ENCODE data around the gene BUD13. TPM values are rescaled to one million over a fixed set of nuclear protein-coding genes. Genes with fewer than 3 reads are reported as not detected.
A peak's percentile ranks its signal among the peaks of the same experiment; 100 is the strongest.

Gene BUD13
- polyA plus RNA-seq, 2 of the 4 experiments (the other 2 are of a cell fraction): 9.8 to 16.2 TPM

DNA sequence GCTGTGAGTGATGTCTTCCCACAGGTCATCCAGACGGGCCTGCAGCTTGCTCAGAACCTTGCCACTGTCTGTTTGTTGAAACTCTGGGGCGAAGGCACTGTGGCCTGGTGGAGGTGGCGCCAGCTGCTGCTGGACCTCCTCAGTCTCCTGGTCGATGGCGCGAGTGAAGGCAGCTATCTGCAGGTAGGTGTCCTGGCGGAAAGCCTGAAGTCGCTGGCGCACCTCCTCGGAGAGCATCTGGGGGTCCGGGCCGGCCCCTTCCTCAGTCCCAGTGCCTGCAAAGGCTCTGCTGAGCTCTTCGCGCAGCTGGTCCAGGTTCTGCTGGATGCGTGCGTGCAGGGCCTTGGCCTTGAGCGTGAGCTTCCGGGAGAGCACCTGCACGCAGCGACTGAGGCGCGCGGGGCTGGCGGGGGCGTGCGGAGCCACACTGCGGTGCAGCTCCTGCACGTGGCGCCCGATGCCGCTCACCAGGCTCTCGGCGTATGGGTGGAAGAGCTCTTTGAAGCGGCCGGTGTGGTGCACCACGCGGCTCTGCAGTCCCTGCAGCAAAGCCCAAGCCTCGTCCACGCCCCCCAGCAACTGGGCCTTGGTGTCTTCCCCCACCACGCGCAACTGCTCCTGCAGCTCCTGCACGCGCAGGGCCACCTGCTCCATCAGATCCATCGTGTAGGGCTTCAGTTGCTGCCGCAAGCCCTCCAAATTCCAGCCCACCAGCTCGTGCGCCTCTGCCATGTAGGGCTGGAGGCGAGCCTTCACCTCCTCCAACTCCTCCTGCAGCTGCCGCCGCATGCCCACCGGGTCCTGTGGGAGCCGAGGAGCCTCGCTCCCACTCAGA, 17.6 kb upstream of the BUD13 start:
- no peak for DNase-seq (ENCODE audit: low read depth in 1 of 2, low spot score in 1 of 2)
- Histone ChIP-seq H3K4me2 (no peak overlapping the region; the same call in 2 of the 3 replicates), H3K27ac (no peak overlapping the region), H3K4me3 (no peak overlapping the region), H3K9me3 (no peaks in the 10 kb centered on the region), H3K4me1 (peaks cover 10% of the 10 kb centered on the region; the same call in 1 of the 3 replicates)
- no peak for TF ChIP-seq ZNF302 (CRISPR knock-in tag; IDR thresholded peaks at IDR 0.05)
- TF ChIP-seq, protein P1, sequence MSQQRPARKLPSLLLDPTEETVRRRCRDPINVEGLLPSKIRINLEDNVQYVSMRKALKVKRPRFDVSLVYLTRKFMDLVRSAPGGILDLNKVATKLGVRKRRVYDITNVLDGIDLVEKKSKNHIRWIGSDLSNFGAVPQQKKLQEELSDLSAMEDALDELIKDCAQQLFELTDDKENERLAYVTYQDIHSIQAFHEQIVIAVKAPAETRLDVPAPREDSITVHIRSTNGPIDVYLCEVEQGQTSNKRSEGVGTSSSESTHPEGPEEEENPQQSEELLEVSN (IDR thresholded peaks at IDR 0.05; ENCODE audit: borderline replicate concordance, low read depth): no peak
- no peak for TF ChIP-seq MAFK (IDR thresholded peaks at IDR 0.05; ENCODE audit: partially characterized antibody)
- TF ChIP-seq JUNB (IDR thresholded peaks at IDR 0.05): no peak
- TF ChIP-seq, protein P2, sequence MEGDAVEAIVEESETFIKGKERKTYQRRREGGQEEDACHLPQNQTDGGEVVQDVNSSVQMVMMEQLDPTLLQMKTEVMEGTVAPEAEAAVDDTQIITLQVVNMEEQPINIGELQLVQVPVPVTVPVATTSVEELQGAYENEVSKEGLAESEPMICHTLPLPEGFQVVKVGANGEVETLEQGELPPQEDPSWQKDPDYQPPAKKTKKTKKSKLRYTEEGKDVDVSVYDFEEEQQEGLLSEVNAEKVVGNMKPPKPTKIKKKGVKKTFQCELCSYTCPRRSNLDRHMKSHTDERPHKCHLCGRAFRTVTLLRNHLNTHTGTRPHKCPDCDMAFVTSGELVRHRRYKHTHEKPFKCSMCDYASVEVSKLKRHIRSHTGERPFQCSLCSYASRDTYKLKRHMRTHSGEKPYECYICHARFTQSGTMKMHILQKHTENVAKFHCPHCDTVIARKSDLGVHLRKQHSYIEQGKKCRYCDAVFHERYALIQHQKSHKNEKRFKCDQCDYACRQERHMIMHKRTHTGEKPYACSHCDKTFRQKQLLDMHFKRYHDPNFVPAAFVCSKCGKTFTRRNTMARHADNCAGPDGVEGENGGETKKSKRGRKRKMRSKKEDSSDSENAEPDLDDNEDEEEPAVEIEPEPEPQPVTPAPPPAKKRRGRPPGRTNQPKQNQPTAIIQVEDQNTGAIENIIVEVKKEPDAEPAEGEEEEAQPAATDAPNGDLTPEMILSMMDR (IDR thresholded peaks at IDR 0.05): no peak
- no peak for TF ChIP-seq SMC3 (IDR thresholded peaks at IDR 0.05)
- TF ChIP-seq CBX2 (IDR thresholded peaks at IDR 0.05; ENCODE audit: borderline replicate concordance, low read depth): no peak
- no peak for TF ChIP-seq BHLHE40 (IDR thresholded peaks at IDR 0.05; ENCODE audit: low read depth, low read length)
- TF ChIP-seq, protein P3, sequence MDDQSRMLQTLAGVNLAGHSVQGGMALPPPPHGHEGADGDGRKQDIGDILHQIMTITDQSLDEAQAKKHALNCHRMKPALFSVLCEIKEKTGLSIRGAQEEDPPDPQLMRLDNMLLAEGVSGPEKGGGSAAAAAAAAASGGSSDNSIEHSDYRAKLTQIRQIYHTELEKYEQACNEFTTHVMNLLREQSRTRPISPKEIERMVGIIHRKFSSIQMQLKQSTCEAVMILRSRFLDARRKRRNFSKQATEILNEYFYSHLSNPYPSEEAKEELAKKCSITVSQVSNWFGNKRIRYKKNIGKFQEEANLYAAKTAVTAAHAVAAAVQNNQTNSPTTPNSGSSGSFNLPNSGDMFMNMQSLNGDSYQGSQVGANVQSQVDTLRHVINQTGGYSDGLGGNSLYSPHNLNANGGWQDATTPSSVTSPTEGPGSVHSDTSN (IDR thresholded peaks at IDR 0.05): no peak
- 90% methylated on average over 20 of the region's 53 CpGs for WGBS (ENCODE audit: missing lambda C conversion rate)
- FAIRE-seq: no peak
- POLR2A ChIA-PET: interaction anchor here (1.5 to 2.2 kb wide), 2 partner anchors 45 to 442 kb away, joined by 3 to 10 read pairs; partner anchors contain the start of genes PCSK7 and RNF214
- CTCF ChIA-PET: interaction anchor here (0.7 to 8.8 kb wide), 37 partner anchors 8 to 440 kb away, joined by 3 to 114 read pairs (median 4); partner anchors contain the start of genes APOA1, APOC3 and PAFAH1B2
- no peak for ATAC-seq

DNA sequence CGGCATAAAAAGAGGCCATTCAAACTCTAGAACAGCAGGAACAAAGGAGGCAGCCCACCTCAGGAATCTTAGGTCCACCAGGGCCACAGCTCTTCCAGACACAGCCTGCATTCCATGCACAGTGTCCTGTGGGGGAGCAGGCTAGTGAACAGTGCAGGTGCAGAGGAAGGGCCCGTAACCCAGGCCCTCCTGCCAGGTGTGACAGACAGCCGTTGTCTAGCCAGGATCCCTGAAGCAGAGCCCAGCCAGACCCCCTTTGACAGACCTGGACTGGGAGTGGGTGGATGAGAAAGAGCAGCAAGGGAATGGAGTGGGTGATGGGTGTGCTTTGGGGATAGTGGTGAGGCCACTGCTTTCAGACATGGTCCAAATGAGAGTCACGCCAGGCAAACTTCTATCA, 16.2 kb upstream of the BUD13 start:
- Histone ChIP-seq H3K9me3 (no peaks in the 10 kb centered on the region), H3K4me2 (peak overlapping the region; percentile 77; the same call in 2 of the 3 replicates), H3K4me3 (no peak overlapping the region), H3K27ac (no peak overlapping the region; a peak in 1 of 6 replicates), H3K4me1 (peaks cover 10% of the 10 kb centered on the region; the same call in 1 of the 3 replicates)
- CTCF ChIA-PET: interaction anchor here (0.5 to 8.8 kb wide), 6 partner anchors 11 to 330 kb away, joined by 3 to 114 read pairs (median 6); partner anchors contain the start of gene APOA1
- ATAC-seq: no peak
- DNase-seq (ENCODE audit: low read depth in 1 of 2, low spot score in 1 of 2): no peak
- POLR2A ChIA-PET: no interaction called here
- no peak for TF ChIP-seq CBX2 (IDR thresholded peaks at IDR 0.05; ENCODE audit: borderline replicate concordance, low read depth)
- TF ChIP-seq, protein P4, sequence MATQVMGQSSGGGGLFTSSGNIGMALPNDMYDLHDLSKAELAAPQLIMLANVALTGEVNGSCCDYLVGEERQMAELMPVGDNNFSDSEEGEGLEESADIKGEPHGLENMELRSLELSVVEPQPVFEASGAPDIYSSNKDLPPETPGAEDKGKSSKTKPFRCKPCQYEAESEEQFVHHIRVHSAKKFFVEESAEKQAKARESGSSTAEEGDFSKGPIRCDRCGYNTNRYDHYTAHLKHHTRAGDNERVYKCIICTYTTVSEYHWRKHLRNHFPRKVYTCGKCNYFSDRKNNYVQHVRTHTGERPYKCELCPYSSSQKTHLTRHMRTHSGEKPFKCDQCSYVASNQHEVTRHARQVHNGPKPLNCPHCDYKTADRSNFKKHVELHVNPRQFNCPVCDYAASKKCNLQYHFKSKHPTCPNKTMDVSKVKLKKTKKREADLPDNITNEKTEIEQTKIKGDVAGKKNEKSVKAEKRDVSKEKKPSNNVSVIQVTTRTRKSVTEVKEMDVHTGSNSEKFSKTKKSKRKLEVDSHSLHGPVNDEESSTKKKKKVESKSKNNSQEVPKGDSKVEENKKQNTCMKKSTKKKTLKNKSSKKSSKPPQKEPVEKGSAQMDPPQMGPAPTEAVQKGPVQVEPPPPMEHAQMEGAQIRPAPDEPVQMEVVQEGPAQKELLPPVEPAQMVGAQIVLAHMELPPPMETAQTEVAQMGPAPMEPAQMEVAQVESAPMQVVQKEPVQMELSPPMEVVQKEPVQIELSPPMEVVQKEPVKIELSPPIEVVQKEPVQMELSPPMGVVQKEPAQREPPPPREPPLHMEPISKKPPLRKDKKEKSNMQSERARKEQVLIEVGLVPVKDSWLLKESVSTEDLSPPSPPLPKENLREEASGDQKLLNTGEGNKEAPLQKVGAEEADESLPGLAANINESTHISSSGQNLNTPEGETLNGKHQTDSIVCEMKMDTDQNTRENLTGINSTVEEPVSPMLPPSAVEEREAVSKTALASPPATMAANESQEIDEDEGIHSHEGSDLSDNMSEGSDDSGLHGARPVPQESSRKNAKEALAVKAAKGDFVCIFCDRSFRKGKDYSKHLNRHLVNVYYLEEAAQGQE (IDR thresholded peaks at IDR 0.05): no peak
- TF ChIP-seq FOXS1 (CRISPR knock-in tag; IDR thresholded peaks at IDR 0.05): no peak
- no peak for TF ChIP-seq POLR2AphosphoS2 (conservative IDR thresholded peaks at IDR 0.05; ENCODE audit: low read length)
- TF ChIP-seq KDM5A (IDR thresholded peaks at IDR 0.05): no peak
- no peak for TF ChIP-seq EHF (CRISPR knock-in tag; IDR thresholded peaks at IDR 0.05)
- TF ChIP-seq, protein P5, sequence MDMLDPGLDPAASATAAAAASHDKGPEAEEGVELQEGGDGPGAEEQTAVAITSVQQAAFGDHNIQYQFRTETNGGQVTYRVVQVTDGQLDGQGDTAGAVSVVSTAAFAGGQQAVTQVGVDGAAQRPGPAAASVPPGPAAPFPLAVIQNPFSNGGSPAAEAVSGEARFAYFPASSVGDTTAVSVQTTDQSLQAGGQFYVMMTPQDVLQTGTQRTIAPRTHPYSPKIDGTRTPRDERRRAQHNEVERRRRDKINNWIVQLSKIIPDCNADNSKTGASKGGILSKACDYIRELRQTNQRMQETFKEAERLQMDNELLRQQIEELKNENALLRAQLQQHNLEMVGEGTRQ (IDR thresholded peaks at IDR 0.05): no peak
- TF ChIP-seq, protein P6, sequence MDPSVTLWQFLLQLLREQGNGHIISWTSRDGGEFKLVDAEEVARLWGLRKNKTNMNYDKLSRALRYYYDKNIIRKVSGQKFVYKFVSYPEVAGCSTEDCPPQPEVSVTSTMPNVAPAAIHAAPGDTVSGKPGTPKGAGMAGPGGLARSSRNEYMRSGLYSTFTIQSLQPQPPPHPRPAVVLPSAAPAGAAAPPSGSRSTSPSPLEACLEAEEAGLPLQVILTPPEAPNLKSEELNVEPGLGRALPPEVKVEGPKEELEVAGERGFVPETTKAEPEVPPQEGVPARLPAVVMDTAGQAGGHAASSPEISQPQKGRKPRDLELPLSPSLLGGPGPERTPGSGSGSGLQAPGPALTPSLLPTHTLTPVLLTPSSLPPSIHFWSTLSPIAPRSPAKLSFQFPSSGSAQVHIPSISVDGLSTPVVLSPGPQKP (IDR thresholded peaks at IDR 0.05; ENCODE audit: low read depth, low read length): no peak
- TF ChIP-seq, protein P7, sequence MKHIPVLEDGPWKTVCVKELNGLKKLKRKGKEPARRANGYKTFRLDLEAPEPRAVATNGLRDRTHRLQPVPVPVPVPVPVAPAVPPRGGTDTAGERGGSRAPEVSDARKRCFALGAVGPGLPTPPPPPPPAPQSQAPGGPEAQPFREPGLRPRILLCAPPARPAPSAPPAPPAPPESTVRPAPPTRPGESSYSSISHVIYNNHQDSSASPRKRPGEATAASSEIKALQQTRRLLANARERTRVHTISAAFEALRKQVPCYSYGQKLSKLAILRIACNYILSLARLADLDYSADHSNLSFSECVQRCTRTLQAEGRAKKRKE (CRISPR knock-in tag; IDR thresholded peaks at IDR 0.05; ENCODE audit: low read depth): no peak
- WGBS (ENCODE audit: missing lambda C conversion rate): 87% methylated on average over 2 of the region's 4 CpGs
- FAIRE-seq: no peak
